GM23338 (cell line): ENCODE measurements around the gene HOXA11.

Experiments
- ETS1 ChIP-seq: IDR thresholded peaks from 2 replicates; pipeline ENCODE4 v1.6.1; 2016; ENCODE audit warnings: antibody characterized with exemption
- EZH2 ChIP-seq: fragments of 200-600 bp; sonication (generic); IDR thresholded peaks from one replicate; pipeline ENCODE4 v1.8.0; 2017; ENCODE audit warnings: antibody characterized with exemption, mild to moderate bottlenecking, low read depth; ENCODE audit not compliant: unreplicated experiment
- TF ChIP-seq, protein P1 (sequence below), 2 experiments: fragments of 200-600 bp in 1 of 2; sonication (generic) in 1 of 2; conservative IDR thresholded peaks; 2 replicates each; pipeline versions ENCODE4 v1.5.1 to v1.6.1; 2016 to 2017; ENCODE audit warnings: antibody characterized with exemption in 2 of 2, low read depth in 2 of 2, mild to moderate bottlenecking in 2 of 2, moderate library complexity in 1 of 2

DNA sequence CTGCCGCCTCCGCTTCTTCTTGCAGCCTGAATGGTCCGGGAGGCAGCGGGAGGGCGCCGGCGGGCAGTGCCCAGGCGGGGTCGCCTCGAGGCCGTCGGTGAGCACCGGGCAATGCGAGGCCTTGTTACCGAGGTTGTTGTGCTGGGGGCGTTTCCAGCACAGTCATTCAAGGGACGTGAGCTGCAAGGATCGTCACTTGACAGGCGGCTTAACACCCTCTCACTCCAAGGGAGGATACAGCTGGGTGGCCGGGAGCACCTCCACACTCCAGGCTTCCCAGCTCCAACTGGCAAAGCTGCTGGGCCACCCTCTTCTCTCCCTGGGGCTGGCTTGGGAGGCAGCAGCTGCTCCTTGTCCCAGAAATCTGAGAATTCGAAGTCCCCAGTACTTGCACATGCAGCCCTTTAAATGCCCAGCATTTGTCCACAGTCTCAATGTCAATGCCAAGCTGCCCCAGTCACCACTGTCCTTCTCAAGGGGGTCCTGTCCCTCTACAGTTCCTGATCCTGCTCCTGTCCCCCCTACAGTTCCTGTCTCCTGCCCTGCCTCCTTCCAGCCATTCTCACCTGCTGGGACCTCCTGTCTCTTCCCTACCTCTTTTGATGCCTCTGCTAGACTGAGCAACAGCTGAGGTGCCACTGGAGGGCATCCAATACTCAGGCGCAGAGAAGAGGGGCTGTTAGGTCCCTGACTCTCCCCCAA lies 4.4 kb upstream of the HOXA11 start:
- TF ChIP-seq, protein P1, sequence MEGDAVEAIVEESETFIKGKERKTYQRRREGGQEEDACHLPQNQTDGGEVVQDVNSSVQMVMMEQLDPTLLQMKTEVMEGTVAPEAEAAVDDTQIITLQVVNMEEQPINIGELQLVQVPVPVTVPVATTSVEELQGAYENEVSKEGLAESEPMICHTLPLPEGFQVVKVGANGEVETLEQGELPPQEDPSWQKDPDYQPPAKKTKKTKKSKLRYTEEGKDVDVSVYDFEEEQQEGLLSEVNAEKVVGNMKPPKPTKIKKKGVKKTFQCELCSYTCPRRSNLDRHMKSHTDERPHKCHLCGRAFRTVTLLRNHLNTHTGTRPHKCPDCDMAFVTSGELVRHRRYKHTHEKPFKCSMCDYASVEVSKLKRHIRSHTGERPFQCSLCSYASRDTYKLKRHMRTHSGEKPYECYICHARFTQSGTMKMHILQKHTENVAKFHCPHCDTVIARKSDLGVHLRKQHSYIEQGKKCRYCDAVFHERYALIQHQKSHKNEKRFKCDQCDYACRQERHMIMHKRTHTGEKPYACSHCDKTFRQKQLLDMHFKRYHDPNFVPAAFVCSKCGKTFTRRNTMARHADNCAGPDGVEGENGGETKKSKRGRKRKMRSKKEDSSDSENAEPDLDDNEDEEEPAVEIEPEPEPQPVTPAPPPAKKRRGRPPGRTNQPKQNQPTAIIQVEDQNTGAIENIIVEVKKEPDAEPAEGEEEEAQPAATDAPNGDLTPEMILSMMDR (conservative IDR thresholded peaks at IDR 0.05; ENCODE audit: low read depth in 2 of 2): no peak
- TF ChIP-seq EZH2: peak; percentile 75
- no peak for TF ChIP-seq ETS1
